NCI-H2227 (cell line): ENCODE measurements around the gene ZNF747.

Experiments used
- DNase-seq: peaks from one replicate; lab custom pipeline; 2025; ENCODE audit not compliant: unreplicated experiment; lab: John Stamatoyannopoulos, UW

The ZNF747 gene

GRCh38 chr16:30534368-30535105 lies at the start of gene ZNF747:
ZNF747 (minus strand) TSS chr16:30534858; CDS start chr16:30534679, 179 bp downstream.
- DNase-seq, result peak; percentile 95

DNA sequence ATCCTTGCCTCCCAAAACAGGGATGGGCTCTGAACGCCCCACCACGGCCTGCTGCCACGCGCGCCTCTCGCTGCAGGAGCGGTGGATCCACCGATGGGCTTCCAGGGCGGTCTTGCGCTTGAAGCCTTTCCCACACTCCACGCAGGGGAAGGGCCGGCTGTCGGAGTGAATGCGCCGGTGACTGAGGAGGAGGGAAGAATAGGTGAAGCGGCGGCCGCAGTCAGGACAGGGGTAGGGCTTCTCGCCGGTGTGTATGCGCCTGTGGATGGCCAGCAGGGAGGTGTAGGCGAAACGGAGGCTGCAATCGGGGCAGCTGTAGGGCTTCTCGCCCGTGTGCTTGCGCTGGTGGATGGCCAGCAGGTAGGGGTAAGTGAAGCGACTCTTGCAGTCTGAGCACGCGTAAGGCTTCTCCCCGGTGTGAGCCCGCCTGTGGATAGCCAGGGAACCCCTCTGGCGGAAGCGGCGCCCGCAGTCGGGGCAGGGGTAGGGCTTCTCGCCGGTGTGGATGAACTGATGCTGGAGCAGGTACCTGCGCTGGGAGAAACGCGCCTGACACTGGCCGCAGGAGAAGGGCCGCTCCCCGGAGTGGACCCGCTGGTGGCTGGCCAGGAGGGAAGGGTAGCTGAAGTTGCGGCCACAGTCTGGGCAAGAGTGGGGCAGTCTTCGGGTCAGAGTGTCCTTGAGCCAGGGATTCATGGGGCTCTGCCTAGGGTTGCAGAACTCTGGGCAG lies 48.1 kb upstream of the ZNF747 start:
- DNase-seq, result no peak

GRCh38 chr16:30581457-30581856 lies 46.8 kb upstream of the ZNF747 start:
- DNase-seq, result no peak

- DNase-seq, result no peak
These were observed 40.0 kb upstream of the ZNF747 start for GRCh38 chr16:30574678-30575077.

DNA sequence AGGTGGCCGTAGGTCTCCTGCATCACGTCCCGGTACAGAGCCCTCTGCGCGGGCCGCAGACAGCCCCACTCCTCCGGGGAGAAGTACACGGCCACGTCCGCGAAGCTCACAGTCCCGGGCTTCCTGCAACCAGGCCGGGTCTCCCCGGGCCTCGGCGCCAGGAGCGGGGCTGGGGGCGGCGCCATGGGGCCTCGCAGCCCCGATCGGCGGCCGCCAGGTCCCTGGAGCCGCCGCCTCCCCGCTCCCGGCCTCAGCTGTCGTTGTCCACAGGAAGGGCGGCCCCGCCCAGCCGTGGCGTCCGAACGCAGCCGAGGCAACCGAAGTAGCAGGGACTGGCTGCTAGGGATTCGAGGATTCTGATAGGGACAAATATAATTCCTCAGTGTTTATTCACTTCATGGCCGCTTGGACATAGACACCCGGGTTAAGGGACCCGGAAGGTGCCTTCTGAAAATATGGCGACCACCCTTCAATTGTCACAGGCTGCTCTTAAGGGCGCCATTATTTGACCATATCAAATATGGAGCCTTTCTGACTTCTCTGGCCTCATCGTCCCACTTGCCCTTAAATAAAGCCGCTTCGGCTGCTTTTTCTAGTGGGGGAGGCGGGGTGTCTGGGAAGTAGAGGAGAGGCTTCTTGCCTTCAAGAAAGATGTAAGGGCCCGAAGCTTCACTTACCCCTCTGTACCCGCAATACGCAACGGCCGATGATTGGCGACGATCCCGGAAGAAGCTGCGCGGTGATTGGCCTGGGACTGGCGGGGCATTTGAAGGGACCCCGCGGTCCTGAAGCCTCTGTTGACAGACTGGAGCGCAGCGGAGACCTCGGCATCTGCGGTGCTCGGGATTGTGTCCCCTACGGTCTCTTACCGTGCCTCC lies 37.0 kb upstream of the ZNF747 start, which contains the start of gene ZNF688:
ZNF688 (minus strand) TSS at position 270 of the 878 bp plus-strand sequence; CDS start at position 185, 85 bp downstream.
- DNase-seq, result peak; percentile 98

GRCh38 chr16:30570636-30571444 lies 36.2 kb upstream of the ZNF747 start:
- DNase-seq, result peak; percentile 51

DNA sequence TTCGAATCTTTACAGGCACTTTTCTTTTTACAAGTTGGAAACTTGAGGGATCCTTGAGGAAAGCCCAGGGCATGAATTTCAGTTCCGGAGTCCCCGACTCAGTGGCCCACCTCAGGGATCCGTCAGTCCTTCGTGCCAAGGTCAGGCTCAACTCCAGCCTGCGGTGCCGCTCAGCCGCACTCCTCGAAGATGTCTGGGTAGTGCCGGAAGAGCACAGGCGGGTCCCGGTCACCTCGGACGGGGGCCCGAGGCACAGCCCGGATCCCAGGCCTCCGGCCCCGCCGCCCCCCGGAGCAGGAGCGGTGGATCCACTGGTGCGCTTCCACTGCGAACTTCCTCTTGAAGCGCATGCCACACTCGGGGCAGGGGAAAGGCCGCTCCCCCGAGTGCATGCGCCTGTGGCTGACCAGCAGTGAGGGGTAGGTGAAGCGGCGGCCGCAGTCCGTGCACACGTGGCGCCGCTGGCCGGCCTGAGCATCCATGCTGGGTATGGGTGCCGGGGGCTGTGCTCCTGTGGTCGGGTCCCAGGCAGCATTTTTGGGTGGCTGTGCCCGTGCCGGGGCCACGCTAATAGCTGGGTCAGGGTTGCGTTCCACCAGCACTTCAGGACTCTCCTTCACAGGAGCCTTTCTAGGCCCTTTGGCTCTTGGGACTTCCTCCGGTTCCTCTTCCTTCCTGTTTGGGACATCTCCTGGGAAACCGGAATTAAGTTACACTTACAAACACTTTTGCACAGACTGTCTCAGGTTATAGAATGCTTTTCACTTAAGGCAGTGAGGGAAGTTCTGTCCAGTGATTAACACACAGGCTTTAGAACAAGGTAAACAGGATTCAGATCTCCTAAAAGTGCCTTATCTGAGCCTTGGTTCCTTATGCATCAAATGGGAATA lies 35.3 kb upstream of the ZNF747 start:
- DNase-seq, result no peak

DNA sequence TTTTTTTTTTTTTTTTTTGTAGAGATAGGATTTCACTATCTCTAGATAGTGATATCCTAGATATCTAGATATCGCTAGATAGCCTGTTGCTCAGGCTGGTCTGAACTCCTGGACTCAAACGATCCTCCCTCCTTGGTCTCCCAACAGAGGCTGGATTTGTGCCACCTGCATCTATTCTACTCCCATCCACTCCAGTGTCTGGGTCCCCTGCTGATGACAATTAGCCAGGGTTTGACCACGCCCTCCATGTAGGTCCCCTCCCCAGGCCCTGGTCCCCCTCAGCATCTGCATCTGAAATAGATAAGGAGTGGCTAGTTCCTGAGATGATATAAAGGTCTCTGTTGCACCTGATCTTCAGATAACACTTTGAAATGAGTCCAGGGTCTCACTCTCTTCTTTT lies 34.6 kb upstream of the ZNF747 start:
- DNase-seq, result no peak

DNA sequence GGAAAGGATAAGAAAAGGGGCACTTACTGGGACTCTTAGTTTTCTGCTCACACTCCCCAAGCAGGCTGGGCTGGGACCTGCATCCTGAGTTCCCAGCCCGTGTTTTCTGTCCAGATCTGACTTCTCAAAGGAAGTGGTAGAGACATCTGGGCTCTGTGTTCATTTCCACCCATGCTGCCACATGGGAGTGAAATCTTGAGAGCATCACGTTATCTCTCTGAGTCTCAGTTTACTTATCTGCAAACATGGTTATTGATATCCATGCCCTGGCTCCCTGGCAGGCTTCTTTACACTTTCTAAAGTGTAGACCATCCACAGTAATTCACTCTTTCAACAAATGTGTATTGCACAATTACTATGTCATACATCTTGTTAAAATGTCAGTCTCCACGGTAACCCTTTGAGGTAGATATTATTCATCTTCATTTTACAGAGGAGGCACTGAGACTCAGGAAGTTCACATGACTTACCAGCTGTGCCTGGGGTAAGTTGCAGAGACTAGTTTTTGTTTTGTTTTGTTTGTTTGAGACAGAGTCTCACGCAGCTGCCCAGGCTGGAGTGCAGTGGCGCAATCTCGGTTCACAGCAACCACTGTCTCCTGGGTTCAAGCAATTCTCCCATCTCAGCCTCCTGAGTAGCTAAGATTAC lies 33.5 kb upstream of the ZNF747 start:
- peak; percentile 27 for DNase-seq

DNA sequence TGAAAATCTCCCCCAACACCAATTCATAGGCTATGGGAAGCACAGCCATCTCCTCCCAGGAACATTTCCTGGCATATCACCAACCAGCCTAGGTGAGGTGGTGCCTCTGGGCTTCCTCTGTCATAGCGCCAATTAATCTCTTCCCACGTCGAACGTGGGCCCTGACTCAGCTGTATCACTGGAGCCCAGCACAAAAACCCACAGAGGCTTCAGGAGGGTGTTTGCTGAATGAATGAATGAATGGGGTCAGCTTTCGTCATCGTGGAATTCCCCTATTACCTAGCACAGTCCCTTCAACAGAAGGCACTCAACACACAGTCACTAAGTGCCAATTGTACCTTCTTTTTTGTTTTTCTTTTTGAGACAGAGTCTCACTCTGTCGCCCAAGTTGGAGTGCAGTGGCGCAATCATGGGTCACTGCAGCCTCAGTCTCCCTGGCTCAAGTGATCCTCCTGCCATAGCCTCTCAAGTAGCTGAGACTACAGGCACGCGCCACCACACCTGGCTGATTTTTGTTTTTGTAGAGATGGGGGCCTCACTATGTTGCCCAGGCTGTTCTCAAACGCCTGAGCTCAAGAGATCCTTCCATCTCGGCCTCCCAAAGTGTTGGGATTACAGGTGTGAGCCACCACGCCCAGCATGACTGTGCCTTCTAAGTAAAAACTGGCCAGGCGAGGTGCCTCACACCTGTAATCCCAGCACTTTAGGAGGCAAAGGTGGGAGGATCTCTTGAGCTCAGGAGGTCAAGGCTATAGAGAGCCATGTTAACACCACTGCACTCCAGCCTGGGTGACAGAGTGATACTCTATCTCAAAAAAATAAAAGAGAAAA lies 32.7 kb upstream of the ZNF747 start:
- no peak for DNase-seq

GRCh38 chr16:30566531-30566930 lies 31.9 kb upstream of the ZNF747 start:
- DNase-seq, result no peak

DNA sequence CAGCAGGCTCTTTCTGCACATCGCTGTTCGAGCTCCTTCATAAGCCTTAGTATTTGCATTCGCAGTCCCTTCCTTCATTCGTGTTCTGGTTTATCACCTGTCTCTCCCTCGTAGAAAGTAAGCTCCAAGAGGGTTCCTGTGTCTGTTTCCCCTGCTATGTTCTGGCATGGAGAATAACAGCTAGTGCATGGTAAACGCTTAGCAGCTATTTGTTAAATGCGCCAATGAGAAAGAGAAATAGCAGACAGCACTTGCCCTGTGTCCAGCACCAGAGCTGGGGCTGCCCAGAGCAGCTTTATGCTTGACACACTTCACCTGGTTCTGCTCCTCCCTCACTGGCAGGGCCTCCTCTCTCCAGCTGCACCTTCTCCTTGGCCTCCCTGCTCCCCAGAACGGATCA lies 31.3 kb upstream of the ZNF747 start:
- no peak for DNase-seq

- no peak for DNase-seq
These were observed 30.9 kb upstream of the ZNF747 start for GRCh38 chr16:30565526-30565925.

DNA sequence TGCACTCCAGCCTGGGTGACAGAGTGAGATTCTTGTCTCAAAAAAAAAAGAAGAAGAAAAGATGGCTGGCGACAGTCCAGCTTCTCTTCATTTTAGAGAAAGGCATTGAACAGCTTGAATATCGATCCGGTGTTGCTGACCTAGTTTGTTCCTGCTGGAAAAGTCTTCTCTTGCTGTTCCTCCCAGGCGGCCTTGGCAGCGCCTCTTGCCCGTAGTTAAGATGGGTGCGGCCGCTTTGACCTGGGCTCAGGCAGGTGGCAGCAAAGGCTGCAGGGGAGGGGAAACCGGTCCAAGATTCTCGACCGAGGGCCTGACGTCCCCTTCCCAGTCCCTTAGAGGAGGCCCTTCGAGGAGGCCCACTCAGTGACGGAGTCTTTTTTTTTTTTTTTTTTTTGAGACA lies 27.4 kb upstream of the ZNF747 start:
- DNase-seq, result no peak

DNA sequence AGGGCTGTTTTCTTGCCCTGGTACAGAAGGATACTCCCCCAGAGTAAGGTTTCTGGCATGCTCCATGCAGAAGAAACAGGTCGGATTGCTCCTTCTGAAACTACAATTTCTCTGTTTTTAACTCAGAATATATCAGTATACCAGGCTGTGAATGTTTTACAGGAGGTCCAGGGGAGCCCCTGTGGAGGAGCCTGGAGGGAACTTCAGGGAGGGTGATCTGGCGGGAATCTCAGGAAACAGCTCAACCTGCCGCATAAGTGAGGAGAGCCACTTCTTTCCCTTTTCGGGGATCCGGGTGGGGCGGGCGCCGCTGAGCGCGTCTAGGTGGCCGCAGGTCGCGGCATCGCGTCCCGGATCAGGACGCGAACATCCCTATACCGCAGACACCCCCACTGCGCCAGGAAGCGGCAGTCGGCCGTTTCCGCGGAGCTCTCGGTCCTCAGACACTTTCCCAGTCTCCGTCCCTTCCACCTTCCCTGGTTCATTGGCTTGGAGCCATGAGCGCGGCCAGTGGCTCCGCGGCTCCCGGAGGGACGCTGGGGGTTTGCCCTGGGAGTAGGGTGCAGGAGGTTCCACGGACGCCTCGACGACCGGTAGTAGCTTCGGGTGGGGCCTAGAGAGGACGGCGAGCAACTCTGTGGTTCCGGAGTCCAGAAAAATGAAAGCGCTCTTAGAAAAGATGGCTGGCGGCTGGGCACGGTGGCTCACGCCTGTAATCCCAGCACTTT lies 26.6 kb upstream of the ZNF747 start:
- DNase-seq, result no peak

- DNase-seq, result no peak
These were observed 25.0 kb upstream of the ZNF747 start for GRCh38 chr16:30559690-30560089.

DNA sequence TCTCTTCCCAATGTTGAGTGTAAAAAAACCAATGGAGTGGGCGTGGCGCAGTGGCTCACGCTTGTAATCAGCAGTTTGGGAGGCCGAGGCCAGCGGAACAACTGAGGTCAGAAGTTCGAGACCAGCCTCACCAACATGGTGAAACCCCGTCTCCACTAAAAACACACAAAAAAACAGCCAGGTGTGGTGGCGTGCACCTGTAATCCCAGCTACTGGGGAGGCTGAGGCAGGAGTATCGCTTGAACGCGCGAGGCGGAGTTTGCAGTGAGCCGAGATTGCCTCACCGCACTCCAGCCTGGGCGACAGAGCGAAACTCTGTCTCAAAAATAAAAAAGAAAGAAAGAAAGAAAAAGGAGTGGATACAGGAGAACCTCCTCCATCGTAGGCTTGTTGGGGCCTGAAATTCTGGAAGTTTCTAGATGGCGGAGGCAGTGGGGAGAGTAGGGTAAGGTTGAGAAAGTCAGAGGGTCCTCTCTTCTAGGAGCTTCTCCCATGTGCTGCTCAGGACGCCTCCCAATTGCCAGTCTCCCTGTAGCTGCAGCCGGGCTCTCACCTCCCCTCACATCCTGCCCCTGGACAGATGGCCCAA lies 24.2 kb upstream of the ZNF747 start:
- DNase-seq, result no peak
